GM12892 (cell line): ENCODE measurements around the gene TMEM170B.

Experiments used
- POLR2A ChIP-seq: IDR thresholded peaks from 2 replicates; pipeline ENCODE4 v1.6.1; 2011; ENCODE audit warnings: low read depth, low read length, control low read depth
- TAF1 ChIP-seq: IDR thresholded peaks from 2 replicates; pipeline ENCODE4 v1.6.1; 2011; ENCODE audit warnings: low read depth, mild to moderate bottlenecking, control low read depth, low read length, borderline replicate concordance

GRCh38 chr6:11621119-11621518, 83.6 kb downstream of the TMEM170B start:
- no peak for TF ChIP-seq TAF1
- no peak for TF ChIP-seq POLR2A
